HAP-1 (cell line): ENCODE data around the gene CAP1.
"Not testable (repeated sequence)": the region's sequence is repeated elsewhere in the genome, so short reads cannot be mapped to it uniquely, and the experiment has no call there.

Source experiments
- DNase-seq, 2 experiments: peaks; one replicate each; pipeline ENCODE4 v3.0.0-alpha.2; 2016 to 2020; ENCODE audit warnings: low spot score in 2 of 2
- H3K27me3 ChIP-seq: fragments of 250-450 bp; sonication (Bioruptor Pico); 2 replicates; pipeline ENCODE4 v1.5.1; 2020; ENCODE audit warnings: low read depth, mild to moderate bottlenecking, moderate library complexity
- H3K36me3 ChIP-seq: fragments of 250-450 bp; sonication (Bioruptor Pico); replicated peaks from 2 replicates; pipeline ENCODE4 v1.5.1; 2020; ENCODE audit warnings: mild to moderate bottlenecking
- H3K4me1 ChIP-seq: fragments of 250-450 bp; sonication (Bioruptor Pico); 2 replicates; pipeline ENCODE4 v1.5.1; 2020; ENCODE audit warnings: mild to moderate bottlenecking
- H3K4me3 ChIP-seq: fragments of 250-450 bp; sonication (Bioruptor Pico); 2 replicates; pipeline ENCODE4 v1.5.1; 2020; ENCODE audit warnings: mild to moderate bottlenecking, moderate library complexity
- H3K9me3 ChIP-seq: fragments of 250-450 bp; sonication (Bioruptor Pico); 2 replicates; pipeline ENCODE4 v1.5.1; 2020; ENCODE audit warnings: mild to moderate bottlenecking, moderate library complexity
- in situ Hi-C: fragments of 300-500 bp; cut with MboI; formaldehyde crosslinking; loops from 3 replicates; pipeline ENCODE4 v1.14.3; 2020; ENCODE audit warnings: low sequenced_read_pairs, inconsistent platforms, mixed read lengths

Gene CAP1, protein sequence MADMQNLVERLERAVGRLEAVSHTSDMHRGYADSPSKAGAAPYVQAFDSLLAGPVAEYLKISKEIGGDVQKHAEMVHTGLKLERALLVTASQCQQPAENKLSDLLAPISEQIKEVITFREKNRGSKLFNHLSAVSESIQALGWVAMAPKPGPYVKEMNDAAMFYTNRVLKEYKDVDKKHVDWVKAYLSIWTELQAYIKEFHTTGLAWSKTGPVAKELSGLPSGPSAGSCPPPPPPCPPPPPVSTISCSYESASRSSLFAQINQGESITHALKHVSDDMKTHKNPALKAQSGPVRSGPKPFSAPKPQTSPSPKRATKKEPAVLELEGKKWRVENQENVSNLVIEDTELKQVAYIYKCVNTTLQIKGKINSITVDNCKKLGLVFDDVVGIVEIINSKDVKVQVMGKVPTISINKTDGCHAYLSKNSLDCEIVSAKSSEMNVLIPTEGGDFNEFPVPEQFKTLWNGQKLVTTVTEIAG

DNA sequence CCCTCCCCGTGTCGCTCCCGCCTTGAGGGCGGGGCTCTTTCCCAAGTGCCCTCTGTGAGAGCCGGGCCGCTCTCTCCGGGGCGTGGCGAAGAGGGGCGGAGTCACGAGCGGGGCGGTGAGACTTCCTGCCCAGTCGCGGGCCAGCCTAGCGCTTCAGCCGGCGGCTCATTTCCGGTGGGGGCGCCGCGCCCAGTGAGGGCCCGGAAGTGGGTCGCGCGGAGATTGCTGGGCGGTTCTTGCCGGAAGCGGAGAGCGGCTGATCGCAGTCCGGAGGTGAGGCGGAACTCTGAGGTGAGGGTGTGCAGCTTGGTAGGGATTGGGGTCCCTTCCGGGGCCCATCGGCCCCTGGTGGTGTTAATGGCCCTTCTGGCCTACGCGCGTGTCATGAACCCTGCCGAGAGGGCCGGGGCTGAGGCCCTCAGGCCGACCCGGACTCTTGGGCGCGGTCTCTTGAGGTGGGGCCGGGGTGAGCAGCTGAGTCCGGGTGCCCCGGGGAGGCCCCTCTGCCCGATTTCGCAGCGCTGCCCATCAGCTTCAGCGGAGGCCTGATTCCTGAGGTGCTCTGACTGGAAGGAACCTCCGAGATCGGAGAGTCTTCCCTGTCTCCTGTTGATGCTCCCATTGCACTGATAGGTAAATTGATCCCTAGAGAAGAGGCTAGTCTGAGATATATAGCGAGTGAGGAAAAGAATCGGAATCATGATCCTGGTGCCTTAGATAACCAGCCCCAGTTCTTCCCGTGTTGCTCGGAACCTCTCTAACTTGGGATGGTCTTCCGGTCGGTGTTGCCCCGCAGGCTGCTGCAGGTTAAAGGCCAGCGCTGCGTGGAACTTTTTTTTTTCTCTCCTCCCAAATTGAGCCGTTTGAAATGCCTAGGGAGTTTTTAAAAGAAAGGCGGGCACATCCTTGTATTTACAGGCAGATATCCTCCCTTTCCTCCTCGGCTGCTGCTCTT is at the start of gene CAP1:
Gene CAP1, plus strand, starts transcription at position 219 of the 955 bp plus-strand sequence. CDS start 18,618 bp downstream, outside the sequence.
- no peaks in the 10 kb centered on the region for H3K27me3 ChIP-seq
- in situ Hi-C loops = no loop called here
- H3K36me3 ChIP-seq = peaks cover 12% of the 10 kb centered on the region
- H3K4me1 ChIP-seq = peaks cover 7% of the 10 kb centered on the region; the same call in 1 of the 2 replicates
- H3K9me3 ChIP-seq = no peaks in the 10 kb centered on the region
- H3K4me3 ChIP-seq = peak within 1 kb of the TSS; percentile 94
- DNase-seq = peak; percentile 89 to 100

GRCh38 chr1:39992234-39992633 is 48.3 kb upstream of the CAP1 start:
- in situ Hi-C loops = no loop called here
- Histone ChIP-seq H3K4me3 (no peak overlapping the region), H3K4me1 (no peaks in the 10 kb centered on the region), H3K36me3 (no peaks in the 10 kb centered on the region), H3K27me3 (no peaks in the 10 kb centered on the region), H3K9me3 (no peaks in the 10 kb centered on the region)
- no peak for DNase-seq

- H3K36me3 ChIP-seq = no peaks in the 10 kb centered on the region
- H3K27me3 ChIP-seq = no peaks in the 10 kb centered on the region
- H3K4me1 ChIP-seq = no peaks in the 10 kb centered on the region
- in situ Hi-C loops = no loop called here
- DNase-seq = no peak
- no peaks in the 10 kb centered on the region for H3K9me3 ChIP-seq
- no peak overlapping the region for H3K4me3 ChIP-seq
Observed at GRCh38 chr1:39992888-39993287, 47.6 kb upstream of the CAP1 start.

DNA sequence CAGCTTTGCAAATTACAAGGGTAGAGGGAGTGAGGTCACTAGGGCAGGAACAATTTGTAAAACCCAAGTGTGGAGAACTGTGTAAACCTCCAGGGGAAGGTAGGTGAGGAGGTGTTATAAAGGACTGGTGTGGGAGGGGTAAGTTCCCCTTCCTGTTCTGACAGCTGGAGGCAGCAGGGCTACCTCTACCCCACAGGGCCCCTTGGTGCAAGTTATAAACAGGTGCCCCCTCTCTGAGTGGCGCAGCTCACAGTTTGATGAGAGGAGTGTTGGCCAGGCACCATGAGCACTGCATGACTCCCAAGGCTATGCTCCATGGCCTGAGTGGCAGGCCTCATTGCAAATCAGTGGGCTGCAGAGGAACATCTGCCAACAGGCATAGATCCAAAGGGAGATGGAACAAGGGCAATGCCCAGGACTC is 44.5 kb upstream of the CAP1 start:
- H3K36me3 ChIP-seq = no peaks in the 10 kb centered on the region
- no peaks in the 10 kb centered on the region for H3K4me1 ChIP-seq
- H3K9me3 ChIP-seq = peaks cover 3% of the 10 kb centered on the region; the same call in 1 of the 2 replicates
- DNase-seq = no peak
- in situ Hi-C loops = no loop called here
- no peaks in the 10 kb centered on the region for H3K27me3 ChIP-seq
- H3K4me3 ChIP-seq = no peak overlapping the region

DNA sequence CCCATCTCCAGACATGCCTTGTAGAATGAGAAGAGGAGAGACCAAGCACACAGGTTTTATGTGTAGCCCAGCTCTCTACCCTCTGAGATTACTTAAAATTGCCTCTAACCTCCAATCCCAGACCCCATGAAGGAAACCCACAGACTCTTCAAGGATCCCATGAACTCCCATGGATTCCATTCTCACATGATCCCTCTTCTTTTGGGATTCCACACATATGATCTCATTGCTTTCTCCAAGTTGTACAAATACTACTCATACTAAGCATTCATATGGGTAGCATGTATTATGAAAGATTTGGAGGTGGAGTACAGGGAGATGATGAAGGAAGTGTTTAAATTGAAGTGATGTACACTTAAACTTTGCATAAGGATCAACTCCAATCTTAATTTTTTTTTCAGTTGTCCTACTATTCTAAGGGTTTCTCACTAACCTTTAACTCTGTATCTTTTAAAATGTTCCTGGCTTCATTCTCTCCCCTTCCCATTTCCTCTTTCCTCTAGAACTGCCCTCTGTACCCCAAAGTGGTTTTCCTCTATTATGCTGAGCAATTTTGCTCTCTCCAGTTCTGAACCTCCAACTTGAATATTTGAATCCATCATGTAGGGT is 44.0 kb upstream of the CAP1 start:
- Histone ChIP-seq H3K4me1 (no peaks in the 10 kb centered on the region), H3K27me3 (no peaks in the 10 kb centered on the region), H3K36me3 (no peaks in the 10 kb centered on the region), H3K4me3 (no peak overlapping the region), H3K9me3 (peaks cover 3% of the 10 kb centered on the region; the same call in 1 of the 2 replicates)
- in situ Hi-C loops = no loop called here
- no peak for DNase-seq

DNA sequence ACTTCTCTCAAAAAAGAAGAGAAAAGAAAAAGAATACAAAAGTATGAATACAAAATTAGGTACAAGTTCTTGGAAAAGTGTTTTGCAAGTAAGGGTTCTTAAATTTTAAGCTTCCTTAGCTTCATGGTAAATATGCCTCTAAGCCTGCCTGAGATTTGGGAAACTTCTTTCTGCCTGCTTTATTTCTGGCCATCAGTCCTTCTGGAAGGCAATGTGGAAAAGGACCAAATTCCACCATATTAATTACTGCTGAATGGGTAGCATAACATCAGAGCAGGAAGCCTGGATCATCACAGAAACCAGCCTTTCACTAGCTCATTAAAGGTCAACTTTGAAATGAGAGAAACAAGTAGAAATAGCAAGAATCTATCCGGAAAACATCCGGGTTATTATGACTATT is 39.1 kb upstream of the CAP1 start:
- H3K4me3 ChIP-seq = no peak overlapping the region
- in situ Hi-C loops = no loop called here
- peaks cover 3% of the 10 kb centered on the region; the same call in 1 of the 2 replicates for H3K9me3 ChIP-seq
- no peaks in the 10 kb centered on the region for H3K27me3 ChIP-seq
- H3K4me1 ChIP-seq = peaks cover 8% of the 10 kb centered on the region
- DNase-seq = no peak
- H3K36me3 ChIP-seq = no peaks in the 10 kb centered on the region

GRCh38 chr1:40003156-40004093 is 37.1 kb upstream of the CAP1 start:
- Histone ChIP-seq H3K9me3 (peaks cover 3% of the 10 kb centered on the region; the same call in 1 of the 2 replicates), H3K4me1 (peaks cover 8% of the 10 kb centered on the region), H3K27me3 (no peaks in the 10 kb centered on the region), H3K36me3 (no peaks in the 10 kb centered on the region), H3K4me3 (no peak overlapping the region)
- DNase-seq = no peak
- in situ Hi-C loops = no loop called here

- Histone ChIP-seq H3K36me3 (no peaks in the 10 kb centered on the region), H3K9me3 (no peaks in the 10 kb centered on the region), H3K4me3 (no peak overlapping the region), H3K27me3 (no peaks in the 10 kb centered on the region), H3K4me1 (peaks cover 8% of the 10 kb centered on the region)
- DNase-seq = peak; percentile 20 to 57
- in situ Hi-C loops = no loop called here
Observed at GRCh38 chr1:40004857-40005256, 35.7 kb upstream of the CAP1 start.

DNA sequence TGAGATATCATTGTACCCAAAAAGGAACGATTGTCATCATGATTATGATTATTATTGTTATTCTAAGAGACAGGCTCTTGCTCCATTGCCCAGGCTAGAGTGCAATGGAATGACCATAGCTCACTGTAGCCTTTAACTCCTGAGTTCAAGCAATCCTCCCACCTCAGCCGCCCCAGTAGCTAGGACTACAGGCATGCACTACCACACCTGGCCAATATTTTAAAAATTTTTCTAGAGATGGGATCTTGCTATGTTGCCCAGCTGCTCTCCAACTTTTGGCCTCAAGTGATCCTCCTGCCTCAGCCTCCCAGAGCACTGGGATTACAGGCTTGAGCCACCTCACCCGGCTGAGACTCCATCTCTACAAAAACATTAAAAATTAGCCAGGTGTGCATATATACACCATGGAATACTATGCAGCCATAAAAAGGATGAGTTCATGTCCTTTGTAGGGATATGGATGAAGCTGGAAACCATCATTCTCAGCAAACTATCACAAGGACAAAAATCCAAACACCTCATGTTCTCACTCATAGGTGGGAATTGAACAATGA is 33.0 kb upstream of the CAP1 start:
- H3K36me3 ChIP-seq, in situ Hi-C loops, H3K4me1 ChIP-seq, H3K4me3 ChIP-seq, H3K27me3 ChIP-seq, H3K9me3 ChIP-seq, DNase-seq: not testable (repeated sequence)

- H3K36me3 ChIP-seq = no peaks in the 10 kb centered on the region
- no peaks in the 10 kb centered on the region for H3K4me1 ChIP-seq
- H3K4me3 ChIP-seq = no peak overlapping the region
- no peaks in the 10 kb centered on the region for H3K9me3 ChIP-seq
- no peak for DNase-seq
- no peaks in the 10 kb centered on the region for H3K27me3 ChIP-seq
- in situ Hi-C loops = no loop called here
Observed at GRCh38 chr1:40011198-40011597, 29.3 kb upstream of the CAP1 start.

GRCh38 chr1:40014253-40014706 is 26.2 kb upstream of the CAP1 start:
- no peaks in the 10 kb centered on the region for H3K27me3 ChIP-seq
- DNase-seq = no peak
- in situ Hi-C loops = no loop called here
- no peaks in the 10 kb centered on the region for H3K4me1 ChIP-seq
- no peak overlapping the region for H3K4me3 ChIP-seq
- H3K36me3 ChIP-seq = no peaks in the 10 kb centered on the region
- H3K9me3 ChIP-seq = no peaks in the 10 kb centered on the region

GRCh38 chr1:40014812-40015594 is 25.5 kb upstream of the CAP1 start:
- no peak overlapping the region for H3K4me3 ChIP-seq
- H3K9me3 ChIP-seq = no peaks in the 10 kb centered on the region
- no peaks in the 10 kb centered on the region for H3K36me3 ChIP-seq
- no peak for DNase-seq
- no peaks in the 10 kb centered on the region for H3K4me1 ChIP-seq
- no peaks in the 10 kb centered on the region for H3K27me3 ChIP-seq
- in situ Hi-C loops = no loop called here
